ENCODE measurements around the gene SLC39A7.

Gene SLC39A7

GRCh38 chr6:33199687-33200218 lies 914 bp upstream of the SLC39A7 start:
- peak; percentile 94 for DNase-seq (ENCODE audit: low read depth)
- TF ChIP-seq MYC (IDR thresholded peaks at IDR 0.05; ENCODE audit: low read depth, low read length), result peak; percentile 68
- TF ChIP-seq CTCF (IDR thresholded peaks at IDR 0.05; ENCODE audit: low read depth, low read length), result no peak
- TF ChIP-seq MAX (IDR thresholded peaks at IDR 0.05; ENCODE audit: low read depth, low read length), result peak; percentile 80
- TF ChIP-seq POLR2A (IDR thresholded peaks at IDR 0.05; ENCODE audit: extremely low read depth, insufficient read length), result no peak
- peak overlapping the region; percentile 92 for H3K4me3 ChIP-seq (ENCODE audit: low read depth, low read length)

GRCh38 chr6:33201147-33201545 lies 479 bp downstream of the SLC39A7 start:
- TF ChIP-seq CTCF (IDR thresholded peaks at IDR 0.05; ENCODE audit: low read depth, low read length) (no peak), POLR2A (IDR thresholded peaks at IDR 0.05; ENCODE audit: extremely low read depth, insufficient read length) (no peak), MYC (IDR thresholded peaks at IDR 0.05; ENCODE audit: low read depth, low read length) (no peak), MAX (IDR thresholded peaks at IDR 0.05; ENCODE audit: low read depth, low read length) (no peak)
- DNase-seq (ENCODE audit: low read depth), result peak; percentile 33
- peak overlapping the region; percentile 92 for H3K4me3 ChIP-seq (ENCODE audit: low read depth, low read length)

GRCh38 chr6:33201935-33202334 lies 1.3 kb downstream of the SLC39A7 start:
- H3K4me3 ChIP-seq (ENCODE audit: low read depth, low read length), result peak overlapping the region; percentile 92
- no peak for DNase-seq (ENCODE audit: low read depth)
- no peak for TF ChIP-seq MYC (IDR thresholded peaks at IDR 0.05; ENCODE audit: low read depth, low read length)
- no peak for TF ChIP-seq CTCF (IDR thresholded peaks at IDR 0.05; ENCODE audit: low read depth, low read length)
- TF ChIP-seq MAX (IDR thresholded peaks at IDR 0.05; ENCODE audit: low read depth, low read length), result no peak
- TF ChIP-seq POLR2A (IDR thresholded peaks at IDR 0.05; ENCODE audit: extremely low read depth, insufficient read length), result no peak

- no peak overlapping the region for H3K4me3 ChIP-seq (ENCODE audit: low read depth, low read length)
- DNase-seq (ENCODE audit: low read depth), result no peak
- no peak for TF ChIP-seq CTCF (IDR thresholded peaks at IDR 0.05; ENCODE audit: low read depth, low read length)
- no peak for TF ChIP-seq POLR2A (IDR thresholded peaks at IDR 0.05; ENCODE audit: extremely low read depth, insufficient read length)
- no peak for TF ChIP-seq MYC (IDR thresholded peaks at IDR 0.05; ENCODE audit: low read depth, low read length)
- TF ChIP-seq MAX (IDR thresholded peaks at IDR 0.05; ENCODE audit: low read depth, low read length), result no peak
Observed at GRCh38 chr6:33202799-33203198, 2.1 kb downstream of the SLC39A7 start.

- H3K4me3 ChIP-seq (ENCODE audit: low read depth, low read length), result no peak overlapping the region
- DNase-seq (ENCODE audit: low read depth), result no peak
- no peak for TF ChIP-seq CTCF (IDR thresholded peaks at IDR 0.05; ENCODE audit: low read depth, low read length)
- no peak for TF ChIP-seq MYC (IDR thresholded peaks at IDR 0.05; ENCODE audit: low read depth, low read length)
- TF ChIP-seq POLR2A (IDR thresholded peaks at IDR 0.05; ENCODE audit: extremely low read depth, insufficient read length), result no peak
- no peak for TF ChIP-seq MAX (IDR thresholded peaks at IDR 0.05; ENCODE audit: low read depth, low read length)
Observed at GRCh38 chr6:33203443-33204164, 2.9 kb downstream of the SLC39A7 start.

Measured in NB4 (cell line).